HEK293 (cell line): ENCODE results near the gene VSTM4.

Source experiments
- CTCF ChIA-PET: fragments of 350-600 bp; formaldehyde crosslinking; extraction: SDS; loops from one replicate; lab custom pipeline; 2021; ENCODE audit warnings: antibody characterized with exemption; lab: Yijun Ruan, JAX
- POLR2A ChIA-PET: fragments of 300-600 bp; formaldehyde crosslinking; extraction: SDS; loops from one replicate; lab custom pipeline; 2020; ENCODE audit warnings: antibody characterized with exemption, inconsistent platforms; lab: Yijun Ruan, JAX
- H3K27ac ChIP-seq: fragments of 200-500 bp; sonication (Bioruptor generic); 2 replicates; pipeline ENCODE4 v1.5.1; 2014; ENCODE audit warnings: low read depth, low read length, control low read depth, inconsistent platforms; ENCODE audit errors: extremely low read depth
- H3K36me3 ChIP-seq, 2 experiments: fragments of 200-500 bp in 1 of 2; sonication (Bioruptor generic) in 1 of 2; 1 replicate in 1 of 2; 2 replicates in 1 of 2; pipeline ENCODE4 v1.5.1; 2014 to 2017; ENCODE audit warnings: inconsistent platforms in 2 of 2, low read length in 2 of 2; ENCODE audit not compliant: control insufficient read depth in 2 of 2, insufficient read depth in 1 of 2
- H3K4me1 ChIP-seq: fragments of 200-500 bp; sonication (Bioruptor generic); 2 replicates; pipeline ENCODE4 v1.5.1; 2014; ENCODE audit warnings: mild to moderate bottlenecking, low read length, inconsistent platforms; ENCODE audit not compliant: control insufficient read depth, insufficient read depth
- H3K4me3 ChIP-seq: 2 replicates; pipeline ENCODE4 v1.5.1; 2011; ENCODE audit warnings: low read depth, mild to moderate bottlenecking, control low read depth, low read length, moderate library complexity
- H3K9me3 ChIP-seq: fragments of 200-500 bp; sonication (Bioruptor generic); 2 replicates; pipeline ENCODE4 v1.5.1; 2014; ENCODE audit warnings: low read depth, low read length, inconsistent platforms; ENCODE audit not compliant: control insufficient read depth, insufficient read depth
- CTCF ChIP-seq: fragments of 450-650 bp; formaldehyde crosslinking; IDR thresholded peaks from 2 replicates; pipeline ENCODE4 v1.5.1; 2016; ENCODE audit warnings: missing biosample characterization, missing genetic modification characterization
- ELK4 ChIP-seq: IDR thresholded peaks from 2 replicates; pipeline ENCODE4 v1.6.1; 2011; ENCODE audit warnings: mild to moderate bottlenecking, low read depth, low read length, borderline replicate concordance
- GLIS1 ChIP-seq: fragments of 450-650 bp; formaldehyde crosslinking; IDR thresholded peaks from 2 replicates; pipeline ENCODE4 v1.5.1; 2016; ENCODE audit warnings: missing biosample characterization, missing genetic modification characterization
- HIC1 ChIP-seq: fragments of 450-650 bp; formaldehyde crosslinking; IDR thresholded peaks from 2 replicates; pipeline ENCODE4 v1.5.1; 2016; ENCODE audit warnings: missing biosample characterization, missing genetic modification characterization
- HOXD13 ChIP-seq: sonication (generic); formaldehyde crosslinking; IDR thresholded peaks from 2 replicates; pipeline ENCODE4 v1.8.0; 2022; ENCODE audit warnings: missing genetic modification reagents, borderline replicate concordance
- KLF17 ChIP-seq: fragments of 450-650 bp; formaldehyde crosslinking; IDR thresholded peaks from 2 replicates; pipeline ENCODE4 v1.5.1; 2016; ENCODE audit warnings: missing biosample characterization, missing genetic modification characterization
- KLF7 ChIP-seq: fragments of 450-650 bp; formaldehyde crosslinking; IDR thresholded peaks from 2 replicates; pipeline ENCODE4 v1.5.1; 2016; ENCODE audit warnings: missing biosample characterization, missing genetic modification characterization, borderline replicate concordance
- YY1 ChIP-seq: fragments of 450-650 bp; formaldehyde crosslinking; IDR thresholded peaks from 2 replicates; pipeline ENCODE4 v1.5.1; 2018; ENCODE audit warnings: missing biosample characterization, missing genetic modification characterization
- ZBTB17 ChIP-seq: fragments of 450-650 bp; formaldehyde crosslinking; IDR thresholded peaks from 2 replicates; pipeline ENCODE4 v1.5.1; 2016; ENCODE audit warnings: missing biosample characterization, missing genetic modification characterization
- ZBTB7A ChIP-seq: fragments of 450-650 bp; formaldehyde crosslinking; IDR thresholded peaks from 2 replicates; pipeline ENCODE4 v1.5.1; 2016; ENCODE audit warnings: low read depth, missing biosample characterization, missing genetic modification characterization
- ZNF148 ChIP-seq: fragments of 450-650 bp; formaldehyde crosslinking; IDR thresholded peaks from 2 replicates; pipeline ENCODE4 v1.5.0; 2017; ENCODE audit warnings: missing biosample characterization, missing genetic modification characterization, borderline replicate concordance
- ZNF324 ChIP-seq: fragments of 450-650 bp; formaldehyde crosslinking; IDR thresholded peaks from 2 replicates; pipeline ENCODE4 v1.5.1; 2016; ENCODE audit warnings: missing biosample characterization, missing genetic modification characterization
- ZNF549 ChIP-seq: fragments of 450-650 bp; IDR thresholded peaks from 2 replicates; pipeline ENCODE4 v1.5.1; 2018; ENCODE audit warnings: missing biosample characterization, missing genetic modification characterization, mild to moderate bottlenecking, inconsistent platforms, moderate library complexity
- ZNF580 ChIP-seq: fragments of 450-650 bp; formaldehyde crosslinking; IDR thresholded peaks from 2 replicates; pipeline ENCODE4 v1.5.1; 2016; ENCODE audit warnings: missing biosample characterization, missing genetic modification characterization
- ZNF639 ChIP-seq: fragments of 450-650 bp; formaldehyde crosslinking; IDR thresholded peaks from 2 replicates; pipeline ENCODE4 v1.5.1; 2016; ENCODE audit warnings: missing biosample characterization, missing genetic modification characterization
- ZNF645 ChIP-seq: fragments of 450-650 bp; formaldehyde crosslinking; IDR thresholded peaks from 2 replicates; pipeline ENCODE4; 2016; ENCODE audit warnings: missing biosample characterization, missing genetic modification characterization
- ZNF658 ChIP-seq: fragments of 450-650 bp; formaldehyde crosslinking; IDR thresholded peaks from 2 replicates; pipeline ENCODE4; 2016; ENCODE audit warnings: missing biosample characterization, missing genetic modification characterization
- ZNF747 ChIP-seq: fragments of 450-650 bp; formaldehyde crosslinking; IDR thresholded peaks from 2 replicates; pipeline ENCODE4 v1.5.1; 2016; ENCODE audit warnings: missing biosample characterization, missing genetic modification characterization
- ZNF768 ChIP-seq: fragments of 450-650 bp; formaldehyde crosslinking; IDR thresholded peaks from 2 replicates; pipeline ENCODE4 v1.5.1; 2018; ENCODE audit warnings: missing biosample characterization, mild to moderate bottlenecking, missing genetic modification characterization
- ZSCAN5A ChIP-seq: fragments of 450-650 bp; formaldehyde crosslinking; IDR thresholded peaks from 2 replicates; pipeline ENCODE4 v1.5.1; 2016; ENCODE audit warnings: missing biosample characterization, missing genetic modification characterization

The VSTM4 gene

GRCh38 chr10:49040601-49041000, 74.7 kb downstream of the VSTM4 start:
- no peaks in the 10 kb centered on the region for H3K4me1 ChIP-seq
- H3K9me3 ChIP-seq, result no peaks in the 10 kb centered on the region
- no peak overlapping the region for H3K27ac ChIP-seq
- POLR2A ChIA-PET, result no interaction called here
- CTCF ChIA-PET, result interaction anchor here (1.4 kb wide), 1 partner anchor 384 kb away, joined by 4 read pairs; no protein-coding TSS in a partner anchor
- no peak for TF ChIP-seq KLF7
- TF ChIP-seq KLF17 (tag by site-specific recombination), result no peak
- no peak for TF ChIP-seq ZNF658 (tag by site-specific recombination)
- TF ChIP-seq HOXD13 (CRISPR knock-in tag), result no peak
- TF ChIP-seq ZBTB17 (tag by site-specific recombination), result no peak
- TF ChIP-seq ZNF549 (tag by site-specific recombination), result no peak
- no peak for TF ChIP-seq ZSCAN5A
- no peak for TF ChIP-seq ZNF645 (tag by site-specific recombination)
- TF ChIP-seq ZNF580 (tag by site-specific recombination), result no peak
- TF ChIP-seq ZNF324 (tag by site-specific recombination), result no peak
- no peak for TF ChIP-seq ELK4
- no peak for TF ChIP-seq ZNF639 (tag by site-specific recombination)
- TF ChIP-seq ZNF747 (tag by site-specific recombination), result no peak
- TF ChIP-seq ZBTB7A (tag by site-specific recombination), result no peak
- no peak for TF ChIP-seq GLIS1 (tag by site-specific recombination)
- no peak overlapping the region for H3K4me3 ChIP-seq
- H3K36me3 ChIP-seq, result no peaks in the 10 kb centered on the region

- POLR2A ChIA-PET, result no interaction called here
- TF ChIP-seq HIC1 (tag by site-specific recombination), result no peak
- TF ChIP-seq HOXD13 (CRISPR knock-in tag), result no peak
- no peak for TF ChIP-seq YY1
- TF ChIP-seq CTCF, result no peak
- no peak for TF ChIP-seq ZNF768 (tag by site-specific recombination)
- TF ChIP-seq ZNF148 (tag by site-specific recombination), result no peak
Measured at GRCh38 chr10:49039409-49039808, 75.9 kb downstream of the VSTM4 start.

More at GRCh38 chr10:49039409-49039808, 75.9 kb downstream of the VSTM4 start:
- no peaks in the 10 kb centered on the region for H3K9me3 ChIP-seq
- CTCF ChIA-PET, result no interaction called here
- H3K4me3 ChIP-seq, result no peak overlapping the region
- H3K36me3 ChIP-seq, result no peaks in the 10 kb centered on the region
- no peaks in the 10 kb centered on the region for H3K4me1 ChIP-seq
- no peak overlapping the region for H3K27ac ChIP-seq
